Measurements from ENCODE around the gene IGFBP7.
A peak's percentile ranks its signal among the peaks of the same experiment; 100 is the strongest.

Gene IGFBP7

DNA sequence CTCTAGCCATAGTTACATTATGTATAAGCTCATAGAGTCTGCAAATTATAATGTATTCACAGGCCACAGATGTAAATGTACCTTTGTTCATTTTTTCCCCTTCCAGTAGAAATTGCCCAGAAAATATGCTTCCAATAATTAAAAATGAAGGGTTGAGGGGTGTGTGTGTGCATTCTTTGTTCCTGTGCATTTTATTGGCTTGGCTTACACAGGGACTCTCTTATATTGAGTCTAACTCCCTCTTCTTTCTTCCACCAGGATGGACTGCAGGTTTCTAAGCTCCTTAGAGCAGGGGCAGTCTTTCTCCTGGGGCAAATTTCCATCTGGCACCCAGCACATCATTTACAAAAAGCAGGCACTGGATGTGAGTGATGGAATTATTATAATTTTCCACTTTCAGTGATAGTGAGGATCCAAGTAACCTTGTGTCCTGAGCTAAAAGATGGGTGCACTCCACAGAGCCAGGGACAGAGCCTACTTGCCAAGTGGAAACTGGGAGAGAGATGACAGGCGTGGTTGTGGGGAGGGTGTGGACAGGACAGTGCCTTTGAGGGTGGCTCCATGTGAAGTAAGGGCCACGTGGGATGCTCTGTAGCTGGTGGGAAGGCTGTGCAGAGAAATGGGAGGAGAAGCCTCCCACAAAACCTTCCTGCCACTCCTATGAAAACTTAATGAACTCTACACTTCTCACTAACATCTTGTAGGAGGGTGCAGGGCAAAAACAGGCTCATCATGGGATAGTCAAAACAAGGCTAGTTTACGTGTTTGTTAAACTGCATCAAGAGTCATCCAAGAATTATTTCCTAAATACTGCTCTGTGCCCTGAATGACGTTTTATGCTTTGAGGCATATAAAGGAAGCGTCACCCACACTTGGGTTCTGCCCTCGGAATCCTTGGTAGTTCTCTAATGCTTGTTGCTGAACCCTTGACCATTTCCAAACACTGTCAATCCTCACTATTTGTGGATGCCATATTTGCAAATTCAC lies 16.0 kb downstream of the IGFBP7 start:
- H3K9me3 Mint-ChIP-seq = no peaks in the 10 kb centered on the region
- no peaks in the 10 kb centered on the region for H3K36me3 Mint-ChIP-seq
- ATAC-seq = no peak
- H3K27ac Mint-ChIP-seq = no peak overlapping the region
- H3K4me1 Mint-ChIP-seq = no peaks in the 10 kb centered on the region
- H3K27me3 Mint-ChIP-seq = peaks cover 15% of the 10 kb centered on the region
- H3K4me3 Mint-ChIP-seq = no peak overlapping the region

DNA sequence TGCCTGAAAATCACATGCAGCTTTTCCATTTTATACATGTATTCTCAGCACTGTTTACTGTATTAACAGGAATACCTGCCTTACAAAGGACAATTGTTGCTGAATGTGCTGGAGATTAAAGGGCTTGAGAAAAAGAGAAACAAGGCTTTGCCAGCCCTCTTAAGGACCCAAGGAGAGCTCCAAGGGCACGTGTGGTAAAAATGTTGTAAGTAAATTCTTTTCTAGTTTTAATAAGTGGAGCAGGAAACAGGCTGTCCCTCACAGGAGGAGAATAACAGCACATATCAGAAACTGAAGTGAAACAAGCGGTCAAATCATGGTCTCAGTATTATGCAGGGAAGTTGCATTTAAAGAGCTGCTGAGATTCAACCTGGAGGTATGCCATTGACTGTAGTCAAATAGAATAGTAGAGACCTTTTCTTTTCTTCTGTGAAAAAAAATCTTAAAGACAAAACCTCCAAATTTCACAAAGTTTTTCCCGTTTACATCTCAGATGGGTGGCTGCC lies 18.5 kb downstream of the IGFBP7 start:
- H3K27me3 Mint-ChIP-seq = peaks cover 22% of the 10 kb centered on the region
- ATAC-seq = no peak
- no peak overlapping the region for H3K4me3 Mint-ChIP-seq
- H3K36me3 Mint-ChIP-seq = no peaks in the 10 kb centered on the region
- no peaks in the 10 kb centered on the region for H3K4me1 Mint-ChIP-seq
- H3K27ac Mint-ChIP-seq = no peak overlapping the region
- no peaks in the 10 kb centered on the region for H3K9me3 Mint-ChIP-seq

GRCh38 chr4:57090079-57090478 lies 20.1 kb downstream of the IGFBP7 start:
- peaks cover 7% of the 10 kb centered on the region for H3K4me1 Mint-ChIP-seq
- no peak for ATAC-seq

DNA sequence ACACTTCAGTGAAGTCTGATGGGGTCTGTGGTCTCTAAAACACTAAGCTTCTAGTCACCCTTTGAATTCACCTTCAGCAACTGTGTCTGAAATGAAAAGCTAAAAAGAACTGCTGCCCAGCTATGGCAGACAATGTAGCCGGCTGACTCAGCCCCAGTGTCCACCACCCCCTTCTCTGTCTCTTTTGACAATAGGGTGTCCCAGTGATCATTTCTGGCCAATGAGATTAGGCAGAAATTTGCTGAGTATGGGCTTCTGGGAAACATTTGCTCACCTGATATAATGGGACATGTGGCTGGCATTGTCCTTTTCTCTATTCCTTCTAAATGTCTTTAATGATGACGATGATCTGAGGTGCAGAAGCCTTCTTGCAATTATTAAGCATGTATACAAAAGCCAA lies 20.6 kb downstream of the IGFBP7 start:
- no peak overlapping the region for H3K27ac Mint-ChIP-seq
- ATAC-seq = no peak
- H3K9me3 Mint-ChIP-seq = no peaks in the 10 kb centered on the region
- peaks cover 36% of the 10 kb centered on the region for H3K27me3 Mint-ChIP-seq
- no peak overlapping the region for H3K4me3 Mint-ChIP-seq
- peaks cover 9% of the 10 kb centered on the region for H3K4me1 Mint-ChIP-seq
- no peaks in the 10 kb centered on the region for H3K36me3 Mint-ChIP-seq

More at GRCh38 chr4:57090079-57090478, 20.1 kb downstream of the IGFBP7 start:
- no peak overlapping the region for H3K4me3 Mint-ChIP-seq
- H3K9me3 Mint-ChIP-seq = no peaks in the 10 kb centered on the region
- peaks cover 31% of the 10 kb centered on the region for H3K27me3 Mint-ChIP-seq
- H3K27ac Mint-ChIP-seq = no peak overlapping the region
- H3K36me3 Mint-ChIP-seq = no peaks in the 10 kb centered on the region

- no peak for ATAC-seq
- H3K36me3 Mint-ChIP-seq = no peaks in the 10 kb centered on the region
- H3K4me3 Mint-ChIP-seq = no peak overlapping the region
- no peaks in the 10 kb centered on the region for H3K9me3 Mint-ChIP-seq
- no peak overlapping the region for H3K27ac Mint-ChIP-seq
- peaks cover 9% of the 10 kb centered on the region for H3K4me1 Mint-ChIP-seq
- H3K27me3 Mint-ChIP-seq = peaks cover 36% of the 10 kb centered on the region
Observed at GRCh38 chr4:57086031-57086723, 24.0 kb downstream of the IGFBP7 start.

- Mint-ChIP-seq H3K4me3 (no peak overlapping the region), H3K27me3 (peaks cover 30% of the 10 kb centered on the region), H3K4me1 (peaks cover 9% of the 10 kb centered on the region)
Observed at GRCh38 chr4:57085278-57085677, 24.9 kb downstream of the IGFBP7 start.

DNA sequence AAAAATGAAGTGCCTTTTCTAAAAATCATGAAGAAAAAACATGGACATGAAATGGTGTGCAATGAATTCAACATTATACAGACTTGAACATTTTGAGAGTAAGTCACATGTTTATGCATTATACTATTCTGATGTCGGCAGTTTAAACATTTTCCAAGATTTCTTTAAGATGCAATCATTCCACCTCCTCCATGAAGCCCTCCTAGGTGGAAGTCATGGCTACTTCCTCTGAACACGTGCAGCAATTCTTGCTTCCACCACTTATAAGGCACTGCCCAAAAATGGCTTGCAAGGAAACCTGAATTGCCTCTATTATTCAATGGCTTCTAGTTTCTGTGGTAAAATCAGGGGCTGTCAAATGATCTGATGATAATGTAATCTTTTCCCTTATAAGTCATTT lies 25.8 kb downstream of the IGFBP7 start:
- peaks cover 21% of the 10 kb centered on the region for H3K27me3 Mint-ChIP-seq
- ATAC-seq = no peak
- H3K9me3 Mint-ChIP-seq = no peaks in the 10 kb centered on the region
- no peak overlapping the region for H3K27ac Mint-ChIP-seq
- peaks cover 9% of the 10 kb centered on the region for H3K4me1 Mint-ChIP-seq
- no peaks in the 10 kb centered on the region for H3K36me3 Mint-ChIP-seq
- H3K4me3 Mint-ChIP-seq = no peak overlapping the region

More at GRCh38 chr4:57085278-57085677, 24.9 kb downstream of the IGFBP7 start:
- no peak for ATAC-seq
- Mint-ChIP-seq H3K9me3 (no peaks in the 10 kb centered on the region), H3K27ac (no peak overlapping the region), H3K36me3 (no peaks in the 10 kb centered on the region)

GRCh38 chr4:57083090-57083489 lies 27.1 kb downstream of the IGFBP7 start:
- Mint-ChIP-seq H3K4me3 (no peak overlapping the region), H3K36me3 (no peaks in the 10 kb centered on the region), H3K9me3 (no peaks in the 10 kb centered on the region), H3K27me3 (peaks cover 26% of the 10 kb centered on the region), H3K27ac (no peak overlapping the region), H3K4me1 (peaks cover 9% of the 10 kb centered on the region)
- ATAC-seq = no peak

- H3K4me3 Mint-ChIP-seq = no peak overlapping the region
- no peak overlapping the region for H3K27ac Mint-ChIP-seq
- H3K36me3 Mint-ChIP-seq = no peaks in the 10 kb centered on the region
- H3K9me3 Mint-ChIP-seq = no peaks in the 10 kb centered on the region
- ATAC-seq = no peak
- H3K27me3 Mint-ChIP-seq = peaks cover 27% of the 10 kb centered on the region
- peaks cover 9% of the 10 kb centered on the region for H3K4me1 Mint-ChIP-seq
Observed at GRCh38 chr4:57081651-57082621, 28.2 kb downstream of the IGFBP7 start.

DNA sequence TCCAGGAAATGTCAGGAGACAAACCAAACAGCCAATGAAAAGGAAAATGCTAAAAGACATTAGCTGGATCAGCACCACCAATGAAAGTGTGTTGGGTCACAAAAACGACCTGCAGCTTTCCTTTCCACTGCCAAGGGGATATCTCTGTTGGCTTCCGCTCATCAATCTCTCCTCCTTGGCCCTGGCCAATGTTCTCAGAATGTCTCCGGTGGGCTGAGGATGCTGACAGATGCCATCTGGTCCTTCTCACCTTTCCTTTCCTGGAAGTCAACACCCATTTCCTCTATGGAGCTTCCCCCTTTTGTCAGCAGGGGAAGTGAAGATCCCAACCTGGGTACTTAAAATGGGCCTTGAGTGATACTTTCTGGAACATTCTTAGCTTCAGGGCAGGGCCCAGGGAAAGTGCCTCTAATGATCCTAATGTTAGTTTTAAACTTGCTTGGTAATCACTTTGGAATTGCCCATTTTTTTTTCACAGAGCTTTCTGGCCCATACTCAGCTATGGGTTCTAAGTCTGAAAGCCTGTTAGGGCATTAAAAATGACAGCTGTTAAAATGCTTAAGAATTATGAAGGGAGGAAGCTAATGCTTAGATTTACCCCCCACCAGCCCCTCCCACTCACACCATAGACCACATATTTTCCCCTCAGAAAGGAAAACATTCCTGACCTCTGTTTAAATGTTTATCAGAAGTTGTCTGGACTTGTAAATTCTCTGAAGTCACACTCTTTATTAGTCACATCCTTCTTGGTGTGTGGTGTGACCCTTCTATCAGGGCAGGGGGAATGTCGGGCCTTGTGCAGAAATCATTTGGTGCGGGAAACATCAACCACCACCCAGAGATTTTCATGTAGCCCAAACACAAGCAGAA lies 29.2 kb downstream of the IGFBP7 start:
- no peak for ATAC-seq
- no peak overlapping the region for H3K4me3 Mint-ChIP-seq
- H3K4me1 Mint-ChIP-seq = peaks cover 9% of the 10 kb centered on the region
- H3K27me3 Mint-ChIP-seq = peaks cover 27% of the 10 kb centered on the region
- no peak overlapping the region for H3K27ac Mint-ChIP-seq
- H3K36me3 Mint-ChIP-seq = no peaks in the 10 kb centered on the region
- H3K9me3 Mint-ChIP-seq = no peaks in the 10 kb centered on the region

DNA sequence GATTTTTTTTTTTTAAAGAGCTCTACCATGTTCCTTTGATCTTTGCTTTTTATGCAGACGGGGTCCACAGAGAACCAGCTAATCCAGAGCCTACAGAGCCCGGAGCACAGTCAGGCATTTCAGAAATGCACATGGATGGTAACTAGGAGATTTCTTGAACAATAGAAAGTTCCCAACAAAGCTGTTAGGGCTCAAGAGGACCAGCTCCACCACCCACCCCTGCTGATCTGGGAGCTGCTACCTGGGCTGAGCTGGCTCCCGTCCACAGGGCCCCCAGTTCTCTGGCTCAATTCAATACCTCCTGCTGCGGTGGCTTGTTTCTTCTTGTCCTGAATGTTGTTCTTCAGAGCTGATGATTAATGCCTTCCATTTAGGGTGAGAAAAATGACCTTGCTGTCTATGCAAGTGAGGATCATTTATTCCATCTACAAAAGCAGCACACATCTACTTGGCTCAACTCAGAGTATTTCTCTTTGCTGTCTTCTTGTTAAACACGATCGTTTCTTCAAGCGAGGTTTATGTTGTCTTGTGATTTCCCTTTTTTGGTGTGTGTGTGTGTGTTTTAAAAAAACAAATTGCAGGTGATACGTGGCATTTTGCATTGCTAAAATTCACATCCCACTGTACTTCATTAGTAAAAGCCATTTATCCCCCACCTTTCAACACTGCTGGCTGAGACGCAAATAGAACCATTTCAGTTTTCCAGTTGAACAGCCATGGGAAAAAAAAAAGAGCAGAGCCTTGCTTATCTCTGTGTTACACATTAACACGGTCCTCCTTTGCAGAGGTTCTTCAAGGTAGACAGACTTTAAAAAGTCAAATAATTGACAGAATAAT lies 31.3 kb downstream of the IGFBP7 start:
- Mint-ChIP-seq H3K4me1 (no peaks in the 10 kb centered on the region), H3K4me3 (no peak overlapping the region), H3K27me3 (peaks cover 30% of the 10 kb centered on the region), H3K9me3 (no peaks in the 10 kb centered on the region), H3K36me3 (no peaks in the 10 kb centered on the region), H3K27ac (no peak overlapping the region)
- peak; percentile 9 for ATAC-seq

DNA sequence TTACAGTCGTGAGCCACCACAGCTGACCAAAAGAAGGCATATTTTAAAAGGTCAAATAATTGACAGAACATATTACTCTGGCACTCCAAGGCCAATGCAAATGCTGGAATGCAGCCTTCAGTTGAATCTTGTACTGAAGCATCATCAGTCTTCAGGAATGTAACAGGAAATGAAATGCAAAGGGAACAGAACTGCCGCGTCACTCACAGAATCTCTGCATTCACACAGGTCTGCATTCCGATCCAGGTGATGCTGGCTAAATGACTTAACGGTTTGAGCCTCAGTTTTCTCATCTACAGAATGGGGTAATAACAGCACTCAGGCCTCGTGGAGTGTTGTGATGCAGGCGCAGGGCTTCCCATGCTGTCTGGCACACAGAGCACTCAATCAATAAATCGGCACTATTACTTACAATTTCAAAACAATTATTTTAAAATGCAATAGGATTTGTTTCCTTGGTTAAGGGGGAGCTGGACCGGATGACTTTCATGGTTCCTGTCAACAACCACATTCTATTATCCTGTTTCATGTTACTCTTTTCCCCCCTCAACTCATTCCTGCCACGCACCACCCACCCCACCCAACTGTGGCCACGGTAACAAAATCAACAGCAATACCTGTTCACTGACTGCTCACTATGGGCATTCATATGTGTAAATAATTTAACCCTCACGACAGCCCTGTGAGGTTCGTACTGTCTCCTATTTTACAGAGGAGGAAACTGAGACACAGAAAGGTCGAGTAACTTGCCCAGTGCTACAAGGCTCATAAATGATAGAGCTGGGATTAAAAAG lies 32.4 kb downstream of the IGFBP7 start:
- no peak overlapping the region for H3K4me3 Mint-ChIP-seq
- H3K27me3 Mint-ChIP-seq = peaks cover 37% of the 10 kb centered on the region
- no peak for ATAC-seq
- no peaks in the 10 kb centered on the region for H3K9me3 Mint-ChIP-seq
- no peaks in the 10 kb centered on the region for H3K36me3 Mint-ChIP-seq
- no peaks in the 10 kb centered on the region for H3K4me1 Mint-ChIP-seq
- no peak overlapping the region for H3K27ac Mint-ChIP-seq

DNA sequence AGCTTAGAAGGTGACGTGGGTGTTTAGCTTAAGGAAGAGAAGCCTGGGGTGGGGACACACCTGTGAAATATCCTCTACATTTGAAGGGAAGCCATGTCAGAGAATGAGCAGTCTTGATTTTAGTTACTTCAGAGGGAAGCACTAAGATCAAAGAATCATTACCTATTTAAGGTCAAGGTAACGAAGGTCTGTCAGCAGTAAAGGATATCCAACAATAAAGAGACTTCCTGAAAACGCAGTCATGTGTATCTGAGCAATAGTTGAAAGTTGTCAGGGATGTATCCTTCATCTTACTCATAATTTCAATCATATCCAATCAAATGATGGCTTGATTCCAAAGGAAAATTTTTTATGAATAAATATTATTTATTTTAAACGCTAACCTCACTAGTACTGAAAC lies 33.5 kb downstream of the IGFBP7 start:
- Mint-ChIP-seq H3K9me3 (no peaks in the 10 kb centered on the region), H3K27ac (no peak overlapping the region), H3K27me3 (peaks cover 38% of the 10 kb centered on the region), H3K36me3 (no peaks in the 10 kb centered on the region), H3K4me3 (no peak overlapping the region), H3K4me1 (no peaks in the 10 kb centered on the region)
- ATAC-seq = no peak

Measured in stimulated activated memory B cell treated with anti-CD40 and anti-IgM and Interleukin-4, amounts not matched to agents 10 μg/mL and 1 μg/mL and 100 μg/mL, for 72 hours (primary cell).